ENCODE measurements around the gene TNFSF18. TPM values are rescaled to one million over a fixed set of nuclear protein-coding genes. Genes with fewer than 3 reads are reported as not detected.
"Not testable (repeated sequence)": the region's sequence is repeated elsewhere in the genome, so short reads cannot be mapped to it uniquely, and the experiment has no call there.

The TNFSF18 gene, protein sequence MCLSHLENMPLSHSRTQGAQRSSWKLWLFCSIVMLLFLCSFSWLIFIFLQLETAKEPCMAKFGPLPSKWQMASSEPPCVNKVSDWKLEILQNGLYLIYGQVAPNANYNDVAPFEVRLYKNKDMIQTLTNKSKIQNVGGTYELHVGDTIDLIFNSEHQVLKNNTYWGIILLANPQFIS
- not detected for total RNA-seq

- DNase-seq: peak; percentile 40
Observed at GRCh38 chr1:173050865-173051264, at the start of gene TNFSF18. TNFSF18 (minus strand) TSS chr1:173050941; CDS start chr1:173050896, 45 bp downstream.

DNA sequence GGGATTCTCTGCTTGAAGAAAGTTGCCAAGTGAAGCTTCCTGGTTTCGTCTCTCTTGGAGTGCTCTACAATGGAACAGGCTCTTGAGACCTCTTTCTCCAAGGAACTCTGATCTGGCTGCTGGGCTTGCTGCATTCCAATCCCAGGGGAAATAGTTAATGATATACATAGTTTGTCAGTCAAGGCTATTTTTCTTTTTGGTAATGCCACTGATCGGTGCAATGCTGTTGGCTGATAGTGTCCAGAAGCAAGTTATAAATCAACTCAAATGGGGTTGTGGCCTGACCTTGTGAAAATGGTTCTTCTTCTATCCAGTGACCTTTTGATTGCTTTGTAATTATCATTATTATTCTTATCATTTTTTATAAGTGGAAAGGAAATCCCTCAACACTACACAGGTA, 48.4 kb upstream of the TNFSF18 start:
- DNase-seq: no peak

- DNase-seq: no peak
Observed at GRCh38 chr1:173098117-173098516, 47.4 kb upstream of the TNFSF18 start.

DNA sequence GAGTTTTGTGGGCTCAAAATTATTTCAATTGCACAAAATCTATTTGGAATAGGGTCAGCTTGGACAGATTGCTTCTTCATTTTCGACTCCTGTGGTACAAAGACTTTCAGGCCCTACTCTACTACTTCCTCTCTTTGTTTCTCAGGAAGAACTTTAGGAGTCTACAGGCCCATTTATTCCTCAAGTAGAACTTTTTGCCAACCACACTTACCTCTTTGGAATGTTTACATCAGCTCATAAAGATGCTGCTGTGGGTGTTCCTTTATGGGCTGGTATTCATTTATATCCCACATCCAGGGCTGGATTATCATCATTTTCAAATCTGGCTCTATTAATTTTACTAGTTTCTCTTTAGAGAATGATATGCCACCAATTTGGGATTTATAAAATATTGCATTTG, 46.3 kb upstream of the TNFSF18 start:
- DNase-seq: no peak

DNA sequence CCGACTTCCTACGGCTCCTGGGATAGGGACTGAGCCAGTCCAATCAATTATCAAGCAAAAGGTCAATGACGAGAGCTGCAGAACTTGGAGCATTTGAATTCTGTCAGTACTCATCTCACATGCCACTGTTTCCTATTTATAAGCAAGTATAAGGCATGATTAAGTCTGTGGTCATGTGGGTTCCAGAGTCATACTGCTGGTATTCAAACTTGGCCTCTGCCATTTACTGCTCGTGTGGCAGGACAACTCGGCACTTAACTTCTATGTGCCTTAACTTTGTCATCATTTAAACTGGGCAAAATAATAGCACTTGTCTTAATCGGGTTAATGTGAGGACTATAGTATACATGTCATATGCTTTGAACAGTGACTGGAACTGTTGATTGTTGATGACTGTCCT, 44.9 kb upstream of the TNFSF18 start:
- no peak for DNase-seq

GRCh38 chr1:173094541-173094940, 43.8 kb upstream of the TNFSF18 start:
- DNase-seq: no peak

- DNase-seq: no peak
Observed at GRCh38 chr1:173093691-173094445, 43.1 kb upstream of the TNFSF18 start.

- no peak for DNase-seq
Observed at GRCh38 chr1:173084292-173084691, 33.6 kb upstream of the TNFSF18 start.

- no peak for DNase-seq
Observed at GRCh38 chr1:173082913-173083312, 32.2 kb upstream of the TNFSF18 start.

GRCh38 chr1:173074217-173074616, 23.5 kb upstream of the TNFSF18 start:
- not testable (repeated sequence) for DNase-seq

DNA sequence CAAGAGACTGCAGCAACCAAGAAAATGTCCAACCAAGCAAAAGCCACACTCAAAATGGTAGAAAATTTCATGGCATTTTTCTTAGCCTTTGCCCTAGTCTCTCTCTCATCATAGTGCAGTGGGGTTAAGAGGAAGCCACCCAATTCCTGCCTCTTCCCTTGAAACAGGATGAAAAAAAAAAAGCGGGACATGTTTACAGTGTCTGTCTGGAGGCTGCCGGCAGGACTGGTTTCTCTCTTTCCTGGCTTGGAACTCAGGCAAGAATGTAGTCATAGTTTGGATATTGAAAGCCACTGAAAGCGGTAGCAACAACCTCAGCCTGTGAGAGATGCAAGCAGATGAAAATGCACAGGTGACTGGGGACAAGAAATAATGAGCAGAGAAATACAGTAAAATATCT, 13.3 kb upstream of the TNFSF18 start:
- no peak for DNase-seq

DNA sequence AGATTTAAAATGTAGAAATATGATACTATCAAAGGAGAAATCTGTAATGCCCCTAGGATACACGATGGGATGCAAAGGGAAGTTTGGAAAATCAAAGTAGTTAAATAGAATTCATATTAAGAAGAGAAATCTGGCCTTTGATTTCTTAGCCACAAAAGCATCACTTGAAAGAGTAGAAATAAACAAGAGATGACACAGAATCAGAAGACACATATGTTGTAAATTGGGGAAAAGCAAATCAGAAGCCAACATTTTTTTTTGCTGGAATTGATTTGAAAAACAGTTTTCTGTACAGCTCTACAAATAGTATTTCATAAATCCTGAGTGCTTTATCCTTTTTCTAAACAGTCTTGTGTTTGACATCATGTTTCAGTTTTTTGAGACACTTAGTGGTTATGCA, 12.4 kb upstream of the TNFSF18 start:
- peak; percentile 8 for DNase-seq

- no peak for DNase-seq
Observed at GRCh38 chr1:173062150-173062938, 11.6 kb upstream of the TNFSF18 start.

GRCh38 chr1:173058556-173058955, 7.8 kb upstream of the TNFSF18 start:
- DNase-seq: no peak

DNA sequence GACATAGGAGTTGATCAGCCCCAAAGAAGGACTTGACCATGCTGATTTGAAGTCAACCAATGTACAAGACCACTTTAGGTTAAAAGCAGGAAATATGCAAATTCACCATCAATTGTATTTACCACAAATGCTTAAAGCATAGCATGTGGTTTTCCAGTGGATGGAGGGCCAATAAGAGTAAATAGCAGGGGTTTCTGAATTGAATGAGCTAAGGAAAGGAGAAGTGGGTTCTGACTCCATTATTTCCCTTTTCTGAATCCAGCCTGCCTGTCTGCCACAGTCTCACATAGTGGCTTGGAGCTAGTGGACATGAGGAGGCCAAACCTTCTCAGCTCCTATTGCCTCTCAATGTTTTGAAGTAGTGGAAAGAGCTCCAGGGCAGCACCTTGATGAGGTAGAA, 7.2 kb upstream of the TNFSF18 start:
- DNase-seq: no peak

DNA sequence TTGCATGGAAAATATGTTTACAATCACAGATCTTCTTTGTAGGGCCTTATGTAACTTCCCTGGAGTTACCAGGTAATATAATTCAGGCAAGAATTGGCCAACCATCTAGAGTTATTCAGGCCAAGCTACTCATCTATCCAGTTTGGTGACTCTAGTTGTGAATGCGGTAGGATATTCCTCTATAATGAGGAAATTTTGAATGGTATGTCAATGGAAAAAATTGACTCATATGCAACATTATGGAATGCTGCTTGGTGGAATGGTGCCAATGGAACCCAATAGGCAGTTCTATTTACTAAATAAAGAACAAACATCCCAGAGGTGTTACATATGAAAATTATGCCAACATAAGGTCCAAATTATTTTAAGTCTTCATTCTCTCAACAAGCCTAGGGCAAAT, 5.6 kb upstream of the TNFSF18 start:
- DNase-seq: no peak

GRCh38 chr1:173052681-173053196, 2.0 kb upstream of the TNFSF18 start:
- peak; percentile 26 for DNase-seq

DNA sequence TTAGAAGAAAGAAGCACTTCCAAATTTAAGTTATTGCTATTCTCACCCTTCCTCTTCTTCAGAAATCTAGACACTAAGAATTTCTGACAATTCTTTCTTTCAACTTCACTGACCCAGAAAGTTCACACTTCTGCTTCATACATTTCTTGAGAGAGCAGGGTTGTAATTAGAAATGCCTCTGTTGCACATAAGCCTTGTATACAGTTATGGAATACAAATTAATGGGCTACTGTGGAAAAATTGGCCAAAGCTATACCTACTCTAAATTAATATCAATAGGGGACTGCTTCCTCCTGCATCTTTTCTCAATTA, 1.5 kb downstream of the TNFSF18 start:
- DNase-seq: no peak

- DNase-seq: no peak
Observed at GRCh38 chr1:173048621-173049321, 2.0 kb downstream of the TNFSF18 start.

- no peak for DNase-seq
Observed at GRCh38 chr1:173044656-173045055, 6.1 kb downstream of the TNFSF18 start.

DNA sequence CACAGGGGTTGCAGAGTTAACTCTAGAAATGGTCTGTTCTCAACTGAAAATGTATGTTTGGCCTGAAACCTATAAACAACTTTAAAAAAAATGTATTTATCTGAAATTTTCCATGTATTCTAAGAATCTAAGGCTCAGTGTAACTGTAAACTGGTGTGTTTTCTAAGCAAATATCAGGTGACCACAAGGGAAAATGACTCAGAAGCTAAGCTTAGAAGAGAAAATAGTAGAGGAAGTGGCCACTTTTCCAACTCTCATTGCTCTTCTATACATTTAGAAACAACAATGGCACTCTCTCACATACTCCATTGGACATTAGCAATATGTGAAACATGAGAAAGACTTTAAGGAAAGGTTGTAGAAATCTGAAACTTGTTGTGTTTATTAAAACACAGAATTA, 7.5 kb downstream of the TNFSF18 start:
- DNase-seq: no peak

GRCh38 chr1:173042806-173043205, 7.9 kb downstream of the TNFSF18 start:
- no peak for DNase-seq

DNA sequence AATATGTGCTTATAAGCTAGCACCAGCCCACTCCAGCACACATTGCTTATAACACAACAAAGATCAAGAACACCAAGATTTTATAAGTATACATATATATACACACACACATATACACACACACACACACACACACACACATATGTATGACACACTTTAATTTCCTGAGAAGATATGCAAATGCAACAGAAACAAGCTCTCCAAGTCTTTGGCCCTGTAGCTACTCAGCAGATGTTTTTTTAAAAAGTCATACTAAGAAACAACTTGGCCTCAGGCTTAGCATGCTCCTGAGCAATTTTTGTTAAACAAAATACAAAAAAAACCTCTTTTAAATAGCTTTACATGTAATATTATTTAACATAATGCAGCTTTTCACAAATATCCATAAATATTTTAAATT, 11.1 kb downstream of the TNFSF18 start:
- no peak for DNase-seq
